Brain pericyte (primary cell): ENCODE data around the gene MLLT1.

Experiments
- DNase-seq: peaks from one replicate; pipeline ENCODE4 v3.0.0-alpha.2; 2012; ENCODE audit warnings: low read depth, low spot score

The MLLT1 gene

DNA sequence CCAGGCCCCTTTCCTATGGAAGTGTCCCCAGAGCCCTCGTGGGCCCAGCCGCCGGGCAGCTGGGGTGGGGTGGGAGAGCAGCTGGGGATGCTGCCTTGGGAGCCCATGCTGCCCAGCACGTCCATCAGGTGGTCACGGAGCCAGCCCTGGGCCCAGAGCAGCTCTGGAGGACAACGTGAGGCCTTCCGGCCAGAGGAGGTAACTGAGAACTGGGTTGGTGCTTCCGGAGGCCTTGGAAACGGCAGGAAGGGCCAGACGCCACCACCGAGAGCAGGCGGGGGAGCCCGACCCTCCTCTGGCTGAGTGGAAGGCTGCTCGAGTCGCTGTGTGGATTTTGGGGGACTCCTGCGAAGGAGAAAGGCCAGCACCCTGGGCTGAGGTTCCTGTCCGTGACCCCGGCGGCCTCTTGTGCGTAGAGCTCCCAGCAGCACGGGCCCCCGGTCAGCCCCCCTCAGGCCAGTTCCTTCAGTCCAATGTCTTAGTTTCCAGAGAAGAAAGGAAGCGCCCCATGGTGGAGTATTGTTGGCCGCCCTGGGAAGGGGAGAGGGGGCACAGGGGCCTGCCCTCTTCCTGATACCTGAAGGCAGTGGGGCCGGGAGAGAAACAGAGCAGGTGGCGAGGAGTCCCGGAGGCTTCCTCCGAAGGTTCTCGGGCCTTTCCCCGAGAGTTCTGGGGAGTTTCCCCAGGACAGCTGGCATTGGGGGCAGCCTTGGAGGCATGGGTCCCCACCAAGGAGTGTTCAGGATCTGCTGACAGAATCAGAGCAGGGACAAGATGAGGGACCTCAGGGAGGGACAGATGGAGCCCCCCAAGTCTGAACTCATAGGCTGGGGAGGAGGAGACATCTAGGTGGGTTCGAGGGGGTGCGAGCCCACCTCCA lies 68.8 kb downstream of the MLLT1 start:
- DNase-seq, result no peak

DNA sequence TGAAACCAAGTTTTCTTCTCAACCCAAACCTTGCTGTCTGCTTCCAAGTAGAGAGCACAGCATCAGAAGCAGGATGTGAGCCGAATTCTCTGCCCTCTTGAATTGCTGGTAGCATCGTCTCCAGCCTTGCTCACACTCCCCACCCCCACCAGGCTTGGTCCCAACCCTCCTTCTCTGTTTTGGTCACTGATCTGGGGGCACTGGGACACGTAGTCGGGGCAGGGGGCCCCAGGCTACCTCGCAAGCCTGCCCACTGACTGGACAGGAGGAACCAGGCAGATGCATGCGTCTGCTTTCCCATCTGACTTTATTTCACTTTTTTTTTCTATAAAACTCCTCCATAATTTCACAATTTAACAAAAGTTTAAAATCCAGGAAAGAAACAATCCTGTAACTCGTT lies 69.7 kb downstream of the MLLT1 start:
- DNase-seq, result no peak

DNA sequence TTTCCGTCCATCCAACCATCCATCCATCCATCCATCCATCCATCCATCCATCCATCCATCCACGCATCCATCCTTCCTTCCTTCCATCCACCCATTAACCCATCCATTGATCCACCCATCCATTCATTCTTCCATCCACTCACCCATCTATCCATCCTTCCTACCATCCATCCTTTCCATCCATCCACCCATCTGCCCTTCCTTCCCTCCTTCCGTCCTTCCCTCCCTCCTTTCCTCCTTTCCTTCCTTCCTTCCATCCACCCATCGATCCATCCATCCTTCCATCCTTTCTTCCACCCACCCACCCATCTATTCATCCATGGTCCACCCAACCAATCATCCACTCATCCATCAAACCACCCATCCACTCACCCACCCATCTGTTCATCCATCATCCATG lies 70.1 kb downstream of the MLLT1 start:
- DNase-seq, result no peak

DNA sequence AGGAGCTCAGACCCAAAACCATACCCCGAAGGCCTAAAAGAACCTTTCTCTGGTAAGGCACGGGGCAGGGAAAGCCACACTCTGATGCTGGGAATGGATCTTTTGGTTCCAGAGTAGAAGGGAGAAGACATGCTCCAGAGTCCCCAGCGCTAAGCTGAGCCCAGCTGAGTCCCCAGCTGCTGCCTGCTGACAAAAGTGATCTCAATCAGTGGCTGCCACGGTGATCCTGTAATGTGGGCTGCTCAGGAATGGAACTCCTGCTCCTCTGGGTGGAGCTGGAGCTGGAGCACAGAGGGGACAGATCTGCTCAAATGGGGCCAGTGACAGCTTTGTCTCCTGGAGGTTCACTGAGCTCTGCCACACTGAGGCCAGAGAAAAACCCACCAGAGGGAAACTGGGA lies 70.5 kb downstream of the MLLT1 start:
- no peak for DNase-seq

DNA sequence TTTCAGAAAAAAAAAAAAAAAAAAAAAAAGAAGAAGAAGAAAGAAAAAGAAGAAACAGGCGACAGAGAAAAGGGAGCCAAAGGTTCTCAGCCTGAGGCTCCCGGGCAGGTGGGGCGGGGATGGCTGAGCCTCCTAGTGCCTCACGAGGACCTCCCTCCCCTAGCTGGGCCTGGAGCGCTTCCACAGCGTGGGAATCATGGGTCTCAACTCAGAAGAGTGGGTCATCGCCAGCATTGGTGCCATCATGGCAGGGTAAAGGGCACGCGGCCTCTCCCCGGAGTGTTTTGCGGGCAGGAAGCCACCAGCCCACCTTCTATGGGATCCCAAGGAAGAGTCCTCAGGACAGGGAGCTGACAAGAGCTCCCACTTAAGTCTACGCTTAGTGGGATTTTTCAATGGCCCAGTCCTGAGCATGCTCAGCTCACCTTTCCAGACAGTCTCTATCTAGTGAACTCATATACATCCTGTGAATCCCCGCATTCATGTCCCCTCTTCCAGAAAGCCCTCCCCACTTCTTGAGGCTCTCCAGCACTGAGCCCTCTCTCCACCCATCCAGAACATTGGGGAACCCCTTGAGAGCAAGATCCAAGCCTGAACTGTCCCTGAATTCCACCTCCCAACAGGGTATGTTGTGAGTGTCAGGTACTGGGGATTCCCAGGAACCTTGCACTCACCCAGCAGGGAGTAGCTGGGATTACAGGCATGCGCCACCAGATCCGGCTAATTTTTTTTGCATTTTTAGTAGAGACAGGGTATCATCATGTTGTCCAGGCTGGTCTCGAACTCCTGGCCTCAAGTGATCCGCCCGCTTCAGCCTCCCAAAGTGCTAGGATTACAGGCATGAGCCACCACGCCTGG lies 74.7 kb downstream of the MLLT1 start:
- no peak for DNase-seq

DNA sequence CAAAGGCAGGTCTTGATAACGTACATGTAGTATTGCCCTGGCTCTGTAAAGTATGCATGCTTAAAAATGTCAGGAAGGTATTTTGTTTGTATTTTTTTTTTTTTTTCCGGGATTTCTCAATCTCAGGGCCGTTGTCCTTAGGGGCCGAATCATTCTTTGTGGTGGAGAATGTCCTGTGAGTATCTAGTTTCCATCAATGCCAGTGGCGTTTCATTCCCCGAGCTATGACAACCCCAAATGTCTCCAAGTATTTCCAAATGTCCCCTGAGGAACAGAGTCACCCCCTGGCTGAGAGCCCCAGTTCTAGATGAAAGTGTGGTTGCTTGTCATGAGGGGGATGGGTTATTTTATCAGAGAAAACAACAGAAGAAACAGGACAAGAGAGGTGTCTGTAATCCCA lies 75.6 kb downstream of the MLLT1 start:
- DNase-seq, result no peak

DNA sequence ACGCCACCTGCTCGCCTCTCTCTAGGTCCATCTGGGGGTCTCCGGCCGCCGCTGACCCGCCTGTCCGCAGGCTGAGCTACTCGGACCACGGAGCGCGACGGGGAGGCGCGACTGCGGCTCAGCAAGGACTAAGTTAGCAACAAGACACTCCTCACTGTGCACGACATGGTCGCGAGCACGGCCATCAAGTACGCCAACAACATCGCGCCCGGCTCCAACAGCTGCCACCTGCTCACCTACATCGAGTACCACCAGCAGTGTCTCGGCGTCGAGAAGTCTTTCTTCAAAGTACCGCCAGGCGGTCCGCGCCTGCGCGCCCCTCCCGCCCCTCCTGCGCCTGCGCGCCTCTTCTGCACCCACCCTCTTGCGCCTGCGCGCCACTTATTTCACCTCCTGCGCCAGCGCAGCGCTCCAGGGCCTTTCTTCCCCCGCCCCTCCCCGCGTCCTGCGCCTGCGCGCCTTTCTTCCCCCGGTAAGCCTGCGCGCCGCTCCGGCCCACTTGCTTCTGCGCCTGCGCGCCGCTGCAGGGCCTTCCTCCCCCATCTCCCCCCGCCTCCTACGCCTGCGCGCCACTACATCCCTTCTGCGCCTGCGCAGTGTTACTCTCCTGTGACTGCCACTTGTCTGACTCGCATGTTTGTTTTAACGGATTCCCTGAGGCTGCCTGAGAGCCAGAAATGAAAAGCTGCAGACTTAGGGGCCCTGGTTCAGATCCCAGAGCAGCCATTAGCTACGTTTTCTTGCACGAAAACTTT lies 80.4 kb downstream of the MLLT1 start:
- DNase-seq, result peak; percentile 99

DNA sequence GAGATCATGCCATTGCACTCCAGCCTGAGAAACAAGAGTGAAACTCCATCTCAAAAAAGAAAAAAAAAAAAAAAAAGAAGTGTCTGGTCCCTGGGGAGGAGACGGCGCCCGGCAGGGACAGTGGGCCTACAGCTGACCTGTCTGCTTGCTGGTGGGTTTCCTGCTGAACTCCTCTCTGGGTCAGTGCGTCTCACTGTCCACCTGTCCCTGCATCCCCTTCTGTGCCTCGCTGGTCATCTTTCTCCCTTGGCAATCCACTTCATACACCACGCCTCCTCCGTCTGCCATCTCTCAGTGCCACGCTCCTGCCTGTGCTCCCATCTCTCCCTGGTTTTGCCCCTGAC lies 80.9 kb downstream of the MLLT1 start:
- no peak for DNase-seq

DNA sequence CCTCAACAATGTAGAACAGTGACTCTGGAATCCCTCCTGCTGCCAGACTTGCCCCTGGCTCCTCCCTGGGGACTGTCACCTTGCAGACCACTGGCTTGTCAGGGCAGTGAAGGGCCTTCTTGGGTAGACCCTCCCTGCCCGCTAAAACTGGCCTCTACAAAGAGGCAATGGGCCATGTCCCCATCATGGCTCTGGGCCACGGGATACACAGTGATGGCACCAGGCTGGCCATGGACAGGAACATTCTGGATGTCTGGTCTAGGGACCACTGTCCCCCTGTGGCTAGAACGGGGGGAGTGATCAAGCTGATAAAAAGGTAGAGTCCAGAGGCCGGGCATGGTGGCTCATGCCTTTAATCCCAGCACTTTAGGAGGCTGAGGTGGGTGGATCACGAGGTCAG lies 83.4 kb downstream of the MLLT1 start:
- DNase-seq, result no peak

DNA sequence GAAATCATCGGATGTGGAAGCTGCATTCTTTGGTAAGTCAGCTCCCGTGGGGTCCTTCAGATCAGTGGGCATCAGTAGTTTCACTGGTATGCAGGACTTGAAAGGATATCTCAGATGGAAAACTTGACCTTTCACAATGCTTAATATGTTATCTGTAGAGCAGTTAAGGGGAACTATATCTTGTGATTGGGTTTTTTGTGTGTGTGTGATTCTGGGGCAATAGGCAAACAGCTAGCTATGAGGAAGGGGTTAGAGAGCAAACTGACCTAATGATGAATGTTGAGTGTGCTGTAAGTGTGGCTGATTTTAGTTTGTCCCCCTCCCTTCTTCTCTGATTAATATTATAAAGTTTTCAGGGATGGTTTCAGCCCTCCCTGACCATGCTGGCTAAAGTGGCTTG lies 91.0 kb downstream of the MLLT1 start:
- DNase-seq, result no peak

DNA sequence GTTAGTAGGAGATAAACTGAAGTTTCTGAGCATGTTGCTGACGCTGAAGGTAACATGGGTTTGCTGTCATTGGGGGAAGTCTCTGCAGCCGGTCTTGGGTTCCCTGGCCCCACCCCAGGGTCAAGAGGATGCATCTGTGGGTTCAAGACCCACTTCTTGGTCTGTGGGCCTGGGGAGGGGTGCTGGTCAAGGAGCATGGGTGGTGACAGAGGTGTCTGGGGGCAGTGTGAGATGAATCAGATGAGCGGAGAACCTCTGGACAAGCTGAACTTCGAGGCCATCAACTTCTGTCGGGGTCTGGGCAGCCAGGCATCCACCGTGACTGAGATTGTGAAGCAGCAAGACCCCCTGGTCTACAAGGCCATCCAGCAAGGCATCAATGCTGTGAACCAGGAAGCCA lies 92.4 kb downstream of the MLLT1 start:
- DNase-seq, result no peak

DNA sequence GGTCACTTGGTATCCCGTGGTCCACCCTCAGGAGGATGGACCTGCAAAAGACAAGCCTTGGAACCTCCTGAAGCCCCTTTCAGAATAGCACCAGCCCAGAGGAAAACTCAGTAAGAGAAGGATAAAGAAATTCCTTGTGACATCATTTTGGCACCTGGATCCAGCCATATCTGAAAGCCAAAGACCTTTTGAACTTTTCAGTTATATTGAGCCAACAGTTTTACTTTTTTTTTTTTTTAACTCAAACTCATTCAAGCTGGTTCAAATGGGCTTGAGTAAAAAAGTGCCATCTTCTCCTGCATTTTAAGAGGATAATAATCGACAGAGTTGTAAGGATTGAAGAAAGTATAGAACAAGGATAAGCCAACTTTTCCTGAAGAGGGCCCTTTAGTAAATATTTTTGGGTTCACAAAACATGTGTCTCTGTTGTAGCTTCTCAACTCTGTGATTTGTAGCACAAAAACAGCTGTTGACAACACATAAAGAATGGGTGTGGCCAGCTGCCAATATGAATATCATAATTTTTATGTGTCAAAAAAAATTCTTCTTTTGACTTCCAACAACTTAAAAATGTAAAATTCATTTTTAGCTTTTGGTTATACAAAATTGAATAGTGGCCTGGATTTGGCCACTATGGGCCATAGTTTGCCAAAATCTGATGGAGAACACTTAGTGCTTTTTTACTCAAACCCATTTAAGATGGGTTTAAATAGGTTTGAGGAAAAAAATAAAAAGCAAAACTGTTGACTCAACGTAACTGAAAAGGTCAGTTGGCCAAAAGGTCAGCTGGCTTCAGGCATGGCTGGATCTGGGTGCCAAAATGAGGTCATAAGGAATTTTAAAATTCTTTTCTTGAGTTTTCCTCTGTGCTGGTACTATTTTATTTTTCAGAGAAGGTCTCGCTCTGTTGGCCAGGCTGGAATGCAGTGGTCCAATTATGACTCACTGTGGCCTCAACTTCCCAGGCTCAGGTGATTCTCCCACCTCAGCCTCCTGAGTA lies 93.6 kb downstream of the MLLT1 start:
- no peak for DNase-seq

DNA sequence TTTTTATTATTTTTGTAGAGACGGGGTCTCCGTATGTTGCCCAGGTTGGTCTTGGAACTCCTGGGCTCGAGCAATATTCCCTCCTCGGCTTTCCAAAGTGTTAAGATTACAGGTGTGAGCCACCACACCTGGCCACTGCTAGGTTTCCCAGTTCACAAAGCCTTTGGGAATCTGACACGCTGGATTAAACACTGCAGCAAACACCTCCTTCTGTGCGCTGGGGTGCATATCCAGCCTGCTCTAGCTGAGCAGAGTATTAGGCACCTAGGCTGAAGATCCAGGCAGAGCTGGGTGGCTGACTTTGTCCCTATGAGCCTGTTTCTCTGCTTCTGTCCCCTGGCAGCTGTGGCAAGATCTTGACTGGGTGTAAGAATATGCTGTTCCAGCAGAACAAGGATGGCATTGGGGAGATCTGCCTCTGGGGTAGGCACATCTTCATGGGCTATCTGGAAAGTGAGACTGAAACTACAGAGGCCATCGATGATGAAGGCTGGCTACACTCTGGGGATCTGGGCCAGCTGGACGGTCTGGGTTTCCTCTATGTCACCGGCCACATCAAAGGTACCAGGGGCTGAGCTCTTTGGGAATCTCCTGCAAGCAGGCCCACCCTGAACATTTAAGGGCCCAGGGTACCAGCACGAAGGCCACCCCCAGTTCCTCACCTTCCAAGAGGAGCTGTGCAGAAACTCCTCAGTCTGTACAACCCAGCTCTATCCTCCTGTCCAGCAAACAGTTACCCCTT lies 94.5 kb downstream of the MLLT1 start:
- DNase-seq, result no peak

DNA sequence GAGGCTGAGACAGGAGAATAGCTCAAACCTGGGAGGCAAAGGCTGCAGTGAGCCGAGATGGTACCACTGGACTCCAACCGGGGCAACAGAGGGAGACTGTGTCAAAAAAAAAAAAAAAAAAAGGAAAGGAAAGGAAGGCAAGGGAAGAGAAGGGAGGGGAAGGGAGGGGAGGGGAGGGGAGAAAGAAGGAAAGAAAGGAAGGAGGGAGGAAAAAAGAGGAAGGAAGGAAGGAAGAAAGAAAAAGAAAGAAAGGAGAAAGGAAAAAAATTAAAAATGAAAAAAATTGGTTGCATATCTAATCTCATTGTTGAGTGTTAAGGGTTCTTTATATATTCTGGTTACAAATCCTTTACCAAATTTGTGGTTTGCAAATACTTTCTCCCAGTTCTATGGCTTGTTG lies 98.7 kb downstream of the MLLT1 start:
- DNase-seq, result no peak

DNA sequence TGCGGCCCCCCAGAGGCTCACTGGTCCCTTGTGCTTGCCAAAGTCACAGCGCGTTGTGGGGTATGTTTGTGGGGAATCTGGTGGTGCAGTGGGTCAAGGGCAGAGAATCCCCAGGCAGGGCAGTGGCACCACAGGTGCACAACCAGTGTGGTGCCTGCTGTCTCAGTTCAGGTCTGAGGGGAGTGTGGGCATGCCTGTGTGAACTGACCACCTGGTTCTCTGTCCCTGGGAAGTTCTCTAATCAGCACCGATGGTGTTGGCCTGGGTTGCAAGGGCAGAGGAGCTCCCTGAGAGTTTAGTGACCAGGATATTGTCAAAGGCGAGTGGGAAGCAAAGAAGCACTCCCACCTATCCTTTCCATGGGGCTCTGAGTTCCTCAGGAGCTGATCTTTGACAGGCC lies 106.6 kb downstream of the MLLT1 start:
- no peak for DNase-seq

DNA sequence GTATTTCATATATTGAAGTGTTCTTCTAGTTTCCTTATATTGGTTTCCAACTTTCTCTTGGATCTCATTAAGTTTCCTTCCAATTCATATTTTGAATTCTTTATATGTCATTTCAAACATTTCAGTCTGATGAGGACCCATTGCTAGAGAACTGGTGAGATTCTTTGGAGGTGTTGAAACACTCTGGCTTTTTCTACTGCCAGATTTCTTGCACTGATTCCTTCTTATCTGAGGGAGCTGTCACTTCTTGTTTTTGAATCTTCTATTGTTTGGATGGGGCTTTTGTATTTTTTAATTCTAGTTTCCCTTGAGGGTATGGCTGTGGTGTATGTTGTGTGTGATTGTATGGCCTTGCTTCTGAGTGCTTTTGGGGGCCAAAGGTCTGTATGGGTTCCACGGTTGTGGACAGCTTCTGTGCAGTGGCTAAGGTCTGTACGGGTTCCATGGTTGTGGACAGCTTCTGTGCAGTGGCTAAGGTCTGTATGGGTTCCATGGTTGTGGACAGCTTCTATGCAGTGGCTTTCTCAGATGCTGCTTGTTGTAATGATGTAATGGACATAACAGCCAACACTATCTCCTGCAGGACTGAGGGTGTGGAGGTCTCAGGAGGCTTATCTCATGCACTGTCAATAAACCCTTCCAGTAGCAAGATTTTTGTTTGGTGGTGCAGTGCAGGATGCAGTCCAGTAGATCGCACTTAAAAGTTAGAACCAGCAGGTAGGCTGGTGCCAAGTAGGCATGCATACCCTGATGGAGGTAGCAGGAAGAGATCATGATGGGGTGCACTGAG lies 107.5 kb downstream of the MLLT1 start:
- DNase-seq, result no peak

DNA sequence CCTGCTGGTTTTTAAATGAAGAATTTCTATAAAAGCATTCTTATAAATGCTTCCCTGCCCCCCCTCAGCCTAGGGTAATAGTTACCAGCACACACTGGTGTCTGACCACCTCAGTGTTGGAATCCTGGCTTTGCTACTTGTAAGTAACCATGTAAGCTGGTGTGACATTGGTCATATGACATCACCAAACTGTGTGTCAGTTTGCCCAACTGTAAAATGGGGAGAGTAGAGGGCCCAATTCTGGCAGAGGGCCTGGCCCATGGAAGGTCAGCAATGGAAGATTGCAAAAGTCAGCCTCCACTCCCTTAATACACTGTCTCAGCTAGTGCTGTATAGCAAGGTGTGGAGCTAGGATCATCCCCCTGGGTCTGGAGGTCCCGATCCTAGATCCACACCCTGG lies 112.7 kb downstream of the MLLT1 start:
- no peak for DNase-seq

DNA sequence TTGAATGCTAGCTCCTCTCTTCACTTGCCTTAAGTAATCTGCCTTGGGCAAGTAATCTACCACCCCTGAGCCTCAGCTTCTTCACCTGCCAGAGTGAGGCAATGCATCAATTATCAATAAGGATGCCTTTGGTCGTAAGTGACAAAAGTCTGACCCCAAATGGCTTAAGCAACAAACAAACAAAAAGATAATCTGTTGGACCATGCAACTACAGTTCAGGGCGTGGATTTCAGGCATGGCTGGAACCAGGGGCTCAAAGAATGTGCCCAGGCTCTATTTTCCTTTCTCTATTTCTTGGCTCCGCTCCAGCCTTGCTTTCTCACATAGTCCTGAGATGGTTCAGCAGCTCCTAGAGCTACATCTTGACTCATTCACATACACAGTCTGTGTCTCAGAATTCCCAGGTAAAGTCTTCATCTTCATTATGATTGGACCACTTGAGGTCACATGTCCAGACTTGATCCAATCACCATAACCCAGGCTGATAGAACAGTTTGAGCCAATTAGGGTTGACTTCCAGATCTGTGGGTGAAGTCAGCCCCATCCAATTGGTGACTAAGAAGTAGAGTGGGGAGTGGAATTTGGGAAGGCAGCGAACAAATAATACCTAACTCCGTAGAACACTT lies 114.8 kb downstream of the MLLT1 start:
- DNase-seq, result no peak

DNA sequence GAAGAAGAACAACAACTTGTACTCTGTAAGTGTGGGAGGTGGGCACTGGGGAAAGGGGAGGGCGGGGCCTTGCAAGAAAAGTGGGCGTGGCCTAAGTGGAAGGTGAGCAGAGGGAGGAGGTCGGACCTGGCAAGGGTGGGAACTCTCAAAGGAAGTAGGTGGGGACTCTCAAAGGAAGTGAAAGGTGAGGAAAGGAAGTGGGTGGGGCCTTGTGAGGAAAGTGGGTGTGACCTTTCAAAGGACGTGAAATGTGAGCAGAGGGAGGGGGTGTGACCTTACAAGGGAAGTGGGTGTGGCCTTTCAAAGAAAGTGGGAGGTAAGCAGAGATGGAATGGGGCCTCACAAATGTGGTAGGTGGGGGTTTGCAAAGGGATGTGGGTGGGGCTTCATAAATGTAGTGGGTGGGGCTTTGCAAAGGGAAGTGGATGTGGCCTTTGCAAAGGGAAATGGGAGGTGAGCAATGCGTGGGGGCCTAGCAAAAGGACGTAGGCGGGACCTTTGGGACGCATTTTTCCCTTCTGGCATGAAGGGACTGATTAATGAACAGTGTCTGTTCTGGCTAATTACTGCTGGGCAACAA lies 118.4 kb downstream of the MLLT1 start:
- no peak for DNase-seq
